ENCODE data around the gene ROCK2. TPM values are rescaled to one million over a fixed set of nuclear protein-coding genes. Genes with fewer than 3 reads are reported as not detected.

The ROCK2 gene
- total and polyA plus RNA-seq, 2 of the 13 experiments (the other 11 are each of a cell fraction or from before 2014, with no cell fraction given) = 38.1 to 119 TPM

GRCh38 chr2:11275910-11276309, 68.5 kb downstream of the ROCK2 start:
- Histone ChIP-seq H2AFZ (ENCODE audit: low read length) (no peak overlapping the region), H3K4me1 (ENCODE audit: insufficient read depth, low read length) (no peaks in the 10 kb centered on the region), H4K20me1 (ENCODE audit: insufficient read depth, low read length) (peaks cover 81% of the 10 kb centered on the region), H3K9me3 (ENCODE audit: low read length) (no peaks in the 10 kb centered on the region), H3K4me3 (replicated peaks in 1 of 3; ENCODE audit: insufficient read depth in 1 of 3, low read depth in 2 of 3, low read length in 3 of 3) (no peak overlapping the region), H3K36me3 (replicated peaks in 1 of 2; ENCODE audit: control insufficient read depth in 1 of 2, insufficient read depth in 2 of 2, low read length in 2 of 2) (peaks cover 10 to 57% of the 10 kb centered on the region in 2 experiments), H3K27me3 (ENCODE audit: control insufficient read depth in 1 of 2, insufficient read depth in 2 of 2, low read length in 2 of 2) (no peaks in the 10 kb centered on the region), H3K4me2 (ENCODE audit: low read depth, low read length) (no peak overlapping the region), H3K27ac (ENCODE audit: extremely low read length, insufficient read depth, low read length) (no peak overlapping the region), H3K9ac (ENCODE audit: insufficient read depth, low read depth, low read length) (no peak overlapping the region), H3K79me2 (ENCODE audit: insufficient read depth, low read length) (peaks cover 97% of the 10 kb centered on the region)
- TF ChIP-seq RBM22 (optimal IDR thresholded peaks at IDR 0.05; ENCODE audit: low read length) (peak; percentile 43), ZNF510 (CRISPR knock-in tag; IDR thresholded peaks at IDR 0.05; ENCODE audit: low read depth) (no peak)
- BruUV-seq (replicated peaks) = no TSS peak
- WGBS (ENCODE audit: low lambda C conversion rate) = 96% methylated on average over 6 of the region's 6 CpGs
- POLR2A ChIA-PET = no interaction called here
- ATAC-seq = no peak
- CTCF ChIA-PET (ENCODE audit: low intra/inter-chr PET ratio, low total read pairs) = no interaction called here
- in situ Hi-C loops (cut with HindIII; ENCODE audit: extremely low pct_ligation_motif_present, low pct_unique_long_range_greater_than_20kb) = no loop called here
- FAIRE-seq = no peak
- intact Hi-C loops (cut with micrococcal nuclease; ENCODE audit: unreplicated experiment) = no loop called here
- DNase-seq (ENCODE audit: low spot score) = no peak

DNA sequence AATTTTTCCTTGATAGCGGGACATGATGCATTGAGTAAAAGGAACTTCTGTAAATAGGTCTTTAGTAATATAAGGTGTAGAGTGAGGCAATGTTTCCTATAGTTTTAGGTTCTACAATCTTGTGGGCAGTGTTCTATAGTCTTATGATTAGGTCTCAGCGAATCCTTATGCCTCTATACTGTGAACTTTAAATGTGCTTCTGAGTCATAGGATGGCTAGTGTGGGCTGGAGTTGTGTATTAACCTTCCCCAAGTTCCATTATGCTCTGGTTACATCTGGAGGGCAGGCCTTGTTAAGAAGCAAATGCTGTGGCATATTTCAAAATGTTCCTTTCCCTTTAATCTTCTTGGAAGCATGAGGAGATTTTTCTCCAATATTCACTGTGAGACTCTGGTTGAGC, 73.5 kb downstream of the ROCK2 start:
- ChIA-PET CTCF (ENCODE audit: low intra/inter-chr PET ratio, low total read pairs) (no interaction called here), POLR2A (no interaction called here)
- H3K4me3 ChIP-seq (replicated peaks in 1 of 3; ENCODE audit: insufficient read depth in 1 of 3, low read depth in 2 of 3, low read length in 3 of 3) = no peak overlapping the region
- peaks cover 52% of the 10 kb centered on the region for H4K20me1 ChIP-seq (ENCODE audit: insufficient read depth, low read length)
- no peak for FAIRE-seq
- intact Hi-C loops (cut with micrococcal nuclease; ENCODE audit: unreplicated experiment) = no loop called here
- no peak overlapping the region for H3K4me2 ChIP-seq (ENCODE audit: low read depth, low read length)
- 95% methylated on average over 2 of the region's 2 CpGs for WGBS (ENCODE audit: low lambda C conversion rate)
- ATAC-seq = peak; percentile 28; the same call in 2 of the 3 replicates
- no peak overlapping the region for H3K27ac ChIP-seq (ENCODE audit: extremely low read length, insufficient read depth, low read length)
- DNase-seq (ENCODE audit: low spot score) = no peak
- TF ChIP-seq, protein P1, sequence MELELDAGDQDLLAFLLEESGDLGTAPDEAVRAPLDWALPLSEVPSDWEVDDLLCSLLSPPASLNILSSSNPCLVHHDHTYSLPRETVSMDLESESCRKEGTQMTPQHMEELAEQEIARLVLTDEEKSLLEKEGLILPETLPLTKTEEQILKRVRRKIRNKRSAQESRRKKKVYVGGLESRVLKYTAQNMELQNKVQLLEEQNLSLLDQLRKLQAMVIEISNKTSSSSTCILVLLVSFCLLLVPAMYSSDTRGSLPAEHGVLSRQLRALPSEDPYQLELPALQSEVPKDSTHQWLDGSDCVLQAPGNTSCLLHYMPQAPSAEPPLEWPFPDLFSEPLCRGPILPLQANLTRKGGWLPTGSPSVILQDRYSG (CRISPR knock-in tag; IDR thresholded peaks at IDR 0.05) = no peak
- peaks cover 96% of the 10 kb centered on the region for H3K79me2 ChIP-seq (ENCODE audit: insufficient read depth, low read length)
- H2AFZ ChIP-seq (ENCODE audit: low read length) = no peak overlapping the region
- in situ Hi-C loops (cut with HindIII; ENCODE audit: extremely low pct_ligation_motif_present, low pct_unique_long_range_greater_than_20kb) = no loop called here
- H3K27me3 ChIP-seq (ENCODE audit: control insufficient read depth in 1 of 2, insufficient read depth in 2 of 2, low read length in 2 of 2) = no peaks in the 10 kb centered on the region
- H3K4me1 ChIP-seq (ENCODE audit: insufficient read depth, low read length) = no peaks in the 10 kb centered on the region
- no peaks in the 10 kb centered on the region for H3K9me3 ChIP-seq (ENCODE audit: low read length)
- H3K9ac ChIP-seq (ENCODE audit: insufficient read depth, low read depth, low read length) = no peak overlapping the region
- peaks cover 7 to 52% of the 10 kb centered on the region in 2 experiments for H3K36me3 ChIP-seq (replicated peaks in 1 of 2; ENCODE audit: control insufficient read depth in 1 of 2, insufficient read depth in 2 of 2, low read length in 2 of 2)
- no TSS peak for BruUV-seq (replicated peaks)

Data from HepG2 (cell line).